Stomach (tissue), 9 donors: ENCODE data around the gene UBAC2. TPM values are rescaled to one million over a fixed set of nuclear protein-coding genes. Genes with fewer than 3 reads are reported as not detected.

Experiments used
- DNase-seq, 2 donors: peaks; one replicate each; pipeline versions ENCODE4 v3.0.0 to v3.0.0-alpha.2; 2013 to 2019
- H3K27ac ChIP-seq, 5 donors: fragments of 200-600 bp in 4 of 5; sonication (generic) in 4 of 5; one replicate each; pipeline ENCODE4 v1.5.1; 2013 to 2019; ENCODE audit warnings: mild to moderate bottlenecking in 1 of 5, moderate library complexity in 1 of 5
- H3K27me3 ChIP-seq, 3 donors: fragments of 200-600 bp; sonication (generic); one replicate each; pipeline ENCODE4 v1.5.1; 2017 to 2019; ENCODE audit warnings: mixed run types in 1 of 3
- H3K36me3 ChIP-seq, 4 donors: fragments of 200-600 bp; sonication (generic); 1 replicate in 3 of 4; 2 replicates in 1 of 4; pipeline ENCODE4 v1.5.1; 2016 to 2019
- H3K4me1 ChIP-seq, 4 donors: fragments of 200-600 bp; sonication (generic); one replicate each; pipeline ENCODE4 v1.5.1; 2016 to 2019
- H3K4me3 ChIP-seq, 4 donors: fragments of 200-600 bp; sonication (generic) in 3 of 4; one replicate each; pipeline ENCODE4 v1.5.1; 2016 to 2019; ENCODE audit warnings: mild to moderate bottlenecking in 1 of 4
- H3K9me3 ChIP-seq, 4 donors: fragments of 200-600 bp; sonication (generic); one replicate each; pipeline ENCODE4 v1.5.1; 2016 to 2019
- EP300 ChIP-seq: sonication (generic); formaldehyde crosslinking; IDR thresholded peaks from one replicate; pipeline ENCODE4 v1.6.1; 2017; ENCODE audit warnings: antibody characterized with exemption
- POLR2A ChIP-seq, 4 donors: fragments of 450-650 bp; IDR thresholded peaks; one replicate each; pipeline ENCODE4 v1.6.1; 2016; ENCODE audit warnings: antibody characterized with exemption in 4 of 4, control low read depth in 2 of 4, mild to moderate bottlenecking in 1 of 4, moderate library complexity in 1 of 4
- POLR2AphosphoS5 ChIP-seq, 3 donors: sonication (generic); formaldehyde crosslinking; IDR thresholded peaks; one replicate each; pipeline ENCODE4 v1.6.1; 2016; ENCODE audit warnings: antibody characterized with exemption in 3 of 3
- WGBS, 5 donors: extraction: QIAGEN DNeasy Blood & Tissue Kit in 3 of 5; methylation state at CpG; one replicate each; pipeline versions ENCODE4 v1.1.5 to v1.1.7; 2013 to 2018; 5-methylcytosine and 5-hydroxymethylcytosine counted together
- intact Hi-C: fragments of 100-400 bp; cut with DNase I; formaldehyde crosslinking; loops from one replicate; pipeline ENCODE4 v1.15.1; 2023; ENCODE audit warnings: low total_unique reads
- polyA plus RNA-seq, 3 donors: library from polyadenylated mRNA; stranded (reverse); fragments of 200-250 nt; gene quantifications; one replicate each; pipeline ENCODE4 v1.2.3, GENCODE V29; 2013
- total RNA-seq, 5 donors: library from RNA; depleted of rRNA; stranded (reverse); fragments of >200 nt; gene quantifications; one replicate each; pipeline versions ENCODE4 v1.1.0 to v1.2.3, GENCODE V29; 2014 to 2016
- TF ChIP-seq, protein P1 (sequence below), 7 experiments: fragments of 450-650 bp in 4 of 7; fragments of 200-600 bp in 3 of 7; sonication (generic) in 3 of 7; IDR thresholded peaks; one replicate each; pipeline ENCODE4 v1.5.1; 2016 to 2019; ENCODE audit warnings: antibody characterized with exemption in 7 of 7, control low read depth in 2 of 7, mild to moderate bottlenecking in 1 of 7
- donor health status: healthy with polysubstance abuse.
- donor health status: Bipolar disorder and iron deficiency.
- donor health status: healthy.

Gene UBAC2
- total and polyA plus RNA-seq, 8 donors: 18.1 to 68.8 (median 40.1) TPM

DNA sequence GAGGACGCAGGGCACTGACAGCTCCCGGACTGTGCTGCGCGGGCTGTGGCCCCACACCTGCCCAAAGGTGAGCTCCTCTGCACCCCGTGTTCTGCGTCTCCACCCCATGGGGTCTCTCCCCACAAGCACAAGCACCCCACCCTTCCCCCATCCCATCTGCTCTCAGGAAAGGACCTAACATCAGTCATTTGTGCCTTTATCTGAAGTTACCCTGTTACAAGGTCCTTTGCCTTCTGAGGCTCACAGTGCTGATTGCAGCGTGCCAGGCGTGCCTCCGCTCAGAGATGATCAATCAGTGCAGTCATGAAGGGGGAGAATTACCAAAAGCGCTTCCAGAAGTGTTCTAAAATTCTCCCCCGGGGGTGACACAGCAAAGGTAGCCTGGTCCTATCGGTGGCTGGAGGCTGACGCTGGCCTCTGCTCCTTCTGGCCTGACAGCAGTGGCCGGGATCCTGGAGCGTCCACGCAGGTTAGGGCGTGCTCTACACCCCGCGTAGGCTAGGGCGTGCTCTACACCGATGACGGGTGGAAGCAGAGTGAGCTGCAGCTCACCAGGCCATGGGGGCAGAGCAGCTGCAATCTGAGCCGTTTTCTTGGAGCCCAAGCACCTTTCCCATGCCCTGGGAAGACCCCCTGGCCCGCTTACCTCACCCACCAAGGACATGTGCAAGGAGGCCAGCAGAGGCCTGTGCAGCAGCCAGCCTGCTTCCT lies 215.9 kb downstream of the UBAC2 start:
- H3K36me3 ChIP-seq: no peaks in the 10 kb centered on the region
- no peak overlapping the region for H3K27ac ChIP-seq
- intact Hi-C loops: no loop called here
- peaks cover 0 to 40% (median 0%) of the 10 kb centered on the region in 3 donors for H3K27me3 ChIP-seq
- peaks cover 0 to 8% (median 1%) of the 10 kb centered on the region in 4 donors for H3K9me3 ChIP-seq
- DNase-seq: peak in 1 of 2 donors; percentile 17
- H3K4me1 ChIP-seq: peaks cover 0 to 6% (median 0%) of the 10 kb centered on the region in 4 donors
- no peak overlapping the region for H3K4me3 ChIP-seq
- WGBS, 5 donors: 77 to 83% (median 79%) methylated on average over 16 to 24 of the region's 24 CpGs
- TF ChIP-seq POLR2A (IDR thresholded peaks at IDR 0.05) (no peak), POLR2AphosphoS5 (IDR thresholded peaks at IDR 0.05) (no peak), EP300 (no peak)
- TF ChIP-seq, protein P1, sequence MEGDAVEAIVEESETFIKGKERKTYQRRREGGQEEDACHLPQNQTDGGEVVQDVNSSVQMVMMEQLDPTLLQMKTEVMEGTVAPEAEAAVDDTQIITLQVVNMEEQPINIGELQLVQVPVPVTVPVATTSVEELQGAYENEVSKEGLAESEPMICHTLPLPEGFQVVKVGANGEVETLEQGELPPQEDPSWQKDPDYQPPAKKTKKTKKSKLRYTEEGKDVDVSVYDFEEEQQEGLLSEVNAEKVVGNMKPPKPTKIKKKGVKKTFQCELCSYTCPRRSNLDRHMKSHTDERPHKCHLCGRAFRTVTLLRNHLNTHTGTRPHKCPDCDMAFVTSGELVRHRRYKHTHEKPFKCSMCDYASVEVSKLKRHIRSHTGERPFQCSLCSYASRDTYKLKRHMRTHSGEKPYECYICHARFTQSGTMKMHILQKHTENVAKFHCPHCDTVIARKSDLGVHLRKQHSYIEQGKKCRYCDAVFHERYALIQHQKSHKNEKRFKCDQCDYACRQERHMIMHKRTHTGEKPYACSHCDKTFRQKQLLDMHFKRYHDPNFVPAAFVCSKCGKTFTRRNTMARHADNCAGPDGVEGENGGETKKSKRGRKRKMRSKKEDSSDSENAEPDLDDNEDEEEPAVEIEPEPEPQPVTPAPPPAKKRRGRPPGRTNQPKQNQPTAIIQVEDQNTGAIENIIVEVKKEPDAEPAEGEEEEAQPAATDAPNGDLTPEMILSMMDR (IDR thresholded peaks at IDR 0.05): no peak

DNA sequence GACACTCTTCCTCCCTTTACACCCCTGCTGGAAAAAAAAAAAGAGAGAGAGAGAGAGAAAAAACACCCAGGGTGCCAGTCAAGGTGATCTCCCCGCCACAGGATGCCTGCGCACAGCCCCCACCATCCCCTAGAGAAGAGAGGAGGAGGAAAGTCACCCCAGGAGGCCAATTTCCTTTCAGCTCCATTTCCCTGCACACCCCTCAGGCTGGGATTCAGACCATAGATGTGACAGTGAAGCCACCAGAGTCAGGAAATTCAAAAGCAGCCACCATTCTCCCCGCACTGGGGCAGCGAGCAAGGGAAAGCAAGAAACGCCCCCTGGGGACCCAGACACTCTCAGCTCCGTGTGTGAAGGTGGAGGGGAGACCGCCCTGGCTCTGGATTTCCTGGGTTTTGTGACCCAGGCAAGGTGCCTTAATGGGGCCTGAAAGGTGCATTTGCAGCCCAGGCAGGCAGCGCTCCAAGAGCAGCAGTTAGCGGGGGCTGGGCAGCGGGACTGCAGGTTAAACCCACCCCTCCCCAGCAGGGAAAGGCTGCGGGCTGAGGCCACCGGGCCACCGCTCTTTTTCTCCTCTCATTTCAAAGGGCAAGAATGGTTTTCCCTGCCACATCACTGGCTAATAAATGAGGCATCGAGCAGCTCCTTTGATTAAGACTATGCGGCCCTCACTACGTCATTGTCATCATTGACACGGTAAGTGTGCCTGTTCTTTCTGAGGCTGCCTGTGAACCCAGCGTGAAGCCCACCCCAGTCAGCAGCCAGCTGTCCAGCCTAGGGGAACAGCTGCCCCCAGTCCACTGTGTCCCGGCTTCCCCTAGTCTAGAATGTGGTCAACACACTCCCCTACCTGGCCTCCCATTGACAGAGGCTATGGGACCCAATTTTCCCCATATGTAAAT lies 216.8 kb downstream of the UBAC2 start:
- H3K27me3 ChIP-seq: peaks cover 0 to 48% (median 0%) of the 10 kb centered on the region in 3 donors
- TF ChIP-seq, protein P1 (IDR thresholded peaks at IDR 0.05): no peak
- TF ChIP-seq EP300 (no peak), POLR2A (IDR thresholded peaks at IDR 0.05) (no peak), POLR2AphosphoS5 (IDR thresholded peaks at IDR 0.05) (no peak)
- DNase-seq: peak in 1 of 2 donors; percentile 22
- H3K36me3 ChIP-seq: no peaks in the 10 kb centered on the region
- H3K9me3 ChIP-seq: no peaks in the 10 kb centered on the region
- no peak overlapping the region for H3K27ac ChIP-seq
- intact Hi-C loops: no loop called here
- WGBS, 5 donors: 67 to 71% (median 68%) methylated on average over 13 to 19 of the region's 19 CpGs
- H3K4me3 ChIP-seq: no peak overlapping the region
- H3K4me1 ChIP-seq: peaks cover 0 to 6% (median 0%) of the 10 kb centered on the region in 4 donors

DNA sequence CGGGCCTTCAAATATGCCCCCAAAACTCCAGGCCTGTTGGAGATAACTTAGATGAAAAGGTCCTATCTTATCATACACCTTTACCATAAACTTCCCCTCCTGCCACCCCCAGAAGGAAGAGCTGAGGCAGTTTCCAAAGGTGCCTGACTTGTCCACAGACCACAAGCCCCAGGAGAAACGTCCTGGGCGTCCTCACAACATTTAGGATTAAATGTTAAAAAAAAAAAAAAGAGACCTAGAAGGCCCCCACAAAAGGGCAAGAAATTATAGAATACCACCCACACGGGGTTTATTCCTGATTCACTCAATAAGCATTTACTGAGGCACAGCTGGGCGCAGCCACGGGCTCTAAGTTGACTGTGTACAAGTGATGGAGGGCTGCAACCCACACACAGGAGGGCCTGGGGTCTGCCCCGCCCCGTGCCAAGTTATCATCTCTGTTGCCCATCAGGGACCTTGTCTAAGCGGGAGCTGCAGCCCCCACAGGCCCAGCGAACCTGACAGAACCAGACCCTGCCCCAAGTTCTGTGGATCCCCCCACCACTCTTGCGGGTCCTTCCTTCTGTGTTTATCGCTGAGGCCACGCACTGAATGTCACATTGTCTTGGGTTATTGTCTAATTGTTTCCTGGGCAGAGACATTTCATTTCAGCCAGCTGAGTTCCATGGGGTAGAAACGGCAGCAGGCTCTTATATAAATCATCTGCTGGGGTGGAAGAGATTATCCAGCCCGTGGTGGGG lies 217.6 kb downstream of the UBAC2 start:
- Histone ChIP-seq H3K27me3 (peaks cover 0 to 55% (median 0%) of the 10 kb centered on the region in 3 donors), H3K9me3 (no peaks in the 10 kb centered on the region), H3K4me3 (no peak overlapping the region), H3K36me3 (no peaks in the 10 kb centered on the region), H3K27ac (no peak overlapping the region), H3K4me1 (peaks cover 0 to 6% (median 0%) of the 10 kb centered on the region in 4 donors)
- TF ChIP-seq POLR2AphosphoS5 (IDR thresholded peaks at IDR 0.05) (no peak), EP300 (no peak), POLR2A (IDR thresholded peaks at IDR 0.05) (no peak)
- TF ChIP-seq, protein P1 (IDR thresholded peaks at IDR 0.05): no peak
- WGBS, 5 donors: 73 to 79% (median 75%) methylated on average over 15 of the region's 15 CpGs
- DNase-seq: peak in 1 of 2 donors; percentile 20
- intact Hi-C loops: no loop called here

DNA sequence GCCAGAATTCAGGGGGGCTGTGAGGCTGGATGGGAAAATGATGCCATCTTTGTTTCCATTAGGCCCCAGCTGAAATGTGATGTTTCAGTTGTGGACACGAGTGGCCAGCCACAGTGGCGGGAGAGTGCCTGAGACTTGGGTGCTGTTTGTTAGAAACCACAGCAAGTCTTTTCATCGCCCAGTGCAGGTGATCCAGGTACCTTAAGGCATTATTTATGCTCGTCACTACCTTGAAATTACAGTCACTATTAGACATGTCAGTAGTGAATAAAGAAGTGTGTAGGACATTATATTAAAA lies 218.1 kb downstream of the UBAC2 start:
- WGBS, 5 donors: 83 to 92% (median 89%) methylated on average over 4 of the region's 4 CpGs
- Histone ChIP-seq H3K36me3 (no peaks in the 10 kb centered on the region), H3K27ac (no peak overlapping the region), H3K4me3 (no peak overlapping the region), H3K4me1 (peaks cover 0 to 4% (median 0%) of the 10 kb centered on the region in 4 donors), H3K27me3 (peaks cover 0 to 59% (median 0%) of the 10 kb centered on the region in 3 donors), H3K9me3 (no peaks in the 10 kb centered on the region)
- TF ChIP-seq, protein P1 (IDR thresholded peaks at IDR 0.05): no peak
- no peak for TF ChIP-seq EP300
- no peak for TF ChIP-seq POLR2A (IDR thresholded peaks at IDR 0.05)
- TF ChIP-seq POLR2AphosphoS5 (IDR thresholded peaks at IDR 0.05): no peak
- intact Hi-C loops: no loop called here
- DNase-seq: peak in 1 of 2 donors; percentile 13
